NCI-H2107 treated with DMSO at 0.1 percent for 48 hours (cell line): ENCODE measurements around the gene KDM6B.
"Not testable (repeated sequence)": the region's sequence is repeated elsewhere in the genome, so short reads cannot be mapped to it uniquely, and the experiment has no call there.

Source experiments
- DNase-seq: peaks from one replicate; lab custom pipeline; 2025; ENCODE audit not compliant: unreplicated experiment; lab: John Stamatoyannopoulos, UW

Gene KDM6B

DNA sequence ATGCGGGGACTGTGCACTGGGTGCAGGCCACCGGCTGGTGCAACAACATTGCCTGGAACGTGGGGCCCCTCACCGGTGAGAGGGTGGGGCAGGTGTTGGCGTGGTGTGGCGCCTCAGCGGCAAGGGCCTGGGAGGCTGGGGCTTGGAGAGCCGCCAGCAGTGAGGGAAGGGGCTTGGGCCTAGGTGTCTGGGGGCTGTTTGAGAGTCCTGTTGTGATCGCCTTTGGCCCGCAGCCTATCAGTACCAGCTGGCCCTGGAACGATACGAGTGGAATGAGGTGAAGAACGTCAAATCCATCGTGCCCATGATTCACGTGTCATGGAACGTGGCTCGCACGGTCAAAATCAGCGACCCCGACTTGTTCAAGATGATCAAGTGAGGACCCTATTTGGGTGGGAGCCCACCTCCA, 18.2 kb downstream of the KDM6B start:
- DNase-seq: no peak

DNA sequence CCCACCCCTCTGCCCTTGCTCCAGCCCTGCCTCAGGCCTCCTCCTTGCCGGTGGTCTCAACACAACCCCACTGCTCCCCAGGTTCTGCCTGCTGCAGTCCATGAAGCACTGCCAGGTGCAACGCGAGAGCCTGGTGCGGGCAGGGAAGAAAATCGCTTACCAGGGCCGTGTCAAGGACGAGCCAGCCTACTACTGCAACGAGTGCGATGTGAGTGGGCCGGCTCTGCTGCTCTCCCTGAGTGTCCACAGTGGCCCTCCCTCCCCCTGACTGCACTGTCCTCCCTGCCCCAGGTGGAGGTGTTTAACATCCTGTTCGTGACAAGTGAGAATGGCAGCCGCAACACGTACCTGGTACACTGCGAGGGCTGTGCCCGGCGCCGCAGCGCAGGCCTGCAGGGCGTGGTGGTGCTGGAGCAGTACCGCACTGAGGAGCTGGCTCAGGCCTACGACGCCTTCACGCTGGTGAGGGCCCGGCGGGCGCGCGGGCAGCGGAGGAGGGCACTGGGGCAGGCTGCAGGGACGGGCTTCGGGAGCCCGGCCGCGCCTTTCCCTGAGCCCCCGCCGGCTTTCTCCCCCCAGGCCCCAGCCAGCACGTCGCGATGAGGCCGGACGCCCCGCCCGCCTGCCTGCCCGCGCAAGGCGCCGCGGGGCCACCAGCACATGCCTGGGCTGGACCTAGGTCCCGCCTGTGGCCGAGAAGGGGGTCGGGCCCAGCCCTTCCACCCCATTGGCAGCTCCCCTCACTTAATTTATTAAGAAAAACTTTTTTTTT, 19.1 kb downstream of the KDM6B start:
- no peak for DNase-seq

DNA sequence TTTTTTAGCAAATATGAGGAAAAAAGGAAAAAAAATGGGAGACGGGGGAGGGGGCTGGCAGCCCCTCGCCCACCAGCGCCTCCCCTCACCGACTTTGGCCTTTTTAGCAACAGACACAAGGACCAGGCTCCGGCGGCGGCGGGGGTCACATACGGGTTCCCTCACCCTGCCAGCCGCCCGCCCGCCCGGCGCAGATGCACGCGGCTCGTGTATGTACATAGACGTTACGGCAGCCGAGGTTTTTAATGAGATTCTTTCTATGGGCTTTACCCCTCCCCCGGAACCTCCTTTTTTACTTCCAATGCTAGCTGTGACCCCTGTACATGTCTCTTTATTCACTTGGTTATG, 19.6 kb downstream of the KDM6B start:
- DNase-seq: no peak

DNA sequence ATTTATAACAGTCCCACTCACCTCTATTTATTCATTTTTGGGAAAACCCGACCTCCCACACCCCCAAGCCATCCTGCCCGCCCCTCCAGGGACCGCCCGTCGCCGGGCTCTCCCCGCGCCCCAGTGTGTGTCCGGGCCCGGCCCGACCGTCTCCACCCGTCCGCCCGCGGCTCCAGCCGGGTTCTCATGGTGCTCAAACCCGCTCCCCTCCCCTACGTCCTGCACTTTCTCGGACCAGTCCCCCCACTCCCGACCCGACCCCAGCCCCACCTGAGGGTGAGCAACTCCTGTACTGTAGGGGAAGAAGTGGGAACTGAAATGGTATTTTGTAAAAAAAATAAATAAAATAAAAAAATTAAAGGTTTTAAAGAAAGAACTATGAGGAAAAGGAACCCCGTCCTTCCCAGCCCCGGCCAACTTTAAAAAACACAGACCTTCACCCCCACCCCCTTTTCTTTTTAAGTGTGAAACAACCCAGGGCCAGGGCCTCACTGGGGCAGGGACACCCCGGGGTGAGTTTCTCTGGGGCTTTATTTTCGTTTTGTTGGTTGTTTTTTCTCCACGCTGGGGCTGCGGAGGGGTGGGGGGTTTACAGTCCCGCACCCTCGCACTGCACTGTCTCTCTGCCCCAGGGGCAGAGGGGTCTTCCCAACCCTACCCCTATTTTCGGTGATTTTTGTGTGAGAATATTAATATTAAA, 20.2 kb downstream of the KDM6B start:
- DNase-seq: no peak

DNA sequence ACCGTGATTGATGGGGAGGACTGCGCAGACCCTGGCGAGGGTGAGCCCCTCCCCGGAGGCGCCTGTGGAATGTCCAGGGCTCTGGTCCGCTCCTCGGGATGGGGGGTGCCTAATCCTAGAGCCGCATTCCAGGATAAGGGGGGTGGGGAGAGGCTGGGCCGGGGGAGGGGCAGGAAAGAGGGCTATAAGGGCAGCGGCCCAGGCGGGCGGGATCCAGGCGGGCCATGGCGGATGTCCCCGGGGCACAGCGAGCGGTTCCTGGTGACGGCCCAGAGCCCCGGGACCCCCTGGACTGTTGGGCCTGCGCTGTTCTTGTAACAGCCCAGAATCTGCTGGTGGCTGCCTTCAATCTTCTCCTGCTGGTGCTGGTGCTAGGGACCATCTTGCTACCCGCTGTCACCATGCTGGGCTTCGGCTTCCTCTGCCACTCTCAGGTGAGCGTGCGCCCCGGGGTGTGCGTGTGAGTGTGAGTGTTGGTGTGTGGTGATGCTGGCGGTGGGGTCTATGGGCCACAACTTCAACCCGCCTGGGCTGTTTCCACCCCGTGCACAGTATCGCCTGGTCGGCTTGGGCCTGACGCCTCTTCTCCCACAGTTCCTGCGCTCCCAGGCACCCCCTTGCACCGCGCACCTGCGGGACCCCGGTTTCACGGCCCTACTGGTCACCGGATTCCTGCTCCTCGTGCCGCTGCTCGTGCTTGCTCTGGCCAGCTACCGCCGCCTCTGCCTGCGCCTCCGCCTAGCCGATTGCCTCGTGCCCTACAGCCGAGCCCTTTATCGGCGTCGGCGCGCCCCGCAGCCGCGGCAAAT, 21.0 kb downstream of the KDM6B start, which contains the start of gene TMEM88:
Gene TMEM88, plus strand, starts transcription at position 216 of the 809 bp plus-strand sequence. Its CDS starts 9 bp downstream, at position 225.
- no peak for DNase-seq

DNA sequence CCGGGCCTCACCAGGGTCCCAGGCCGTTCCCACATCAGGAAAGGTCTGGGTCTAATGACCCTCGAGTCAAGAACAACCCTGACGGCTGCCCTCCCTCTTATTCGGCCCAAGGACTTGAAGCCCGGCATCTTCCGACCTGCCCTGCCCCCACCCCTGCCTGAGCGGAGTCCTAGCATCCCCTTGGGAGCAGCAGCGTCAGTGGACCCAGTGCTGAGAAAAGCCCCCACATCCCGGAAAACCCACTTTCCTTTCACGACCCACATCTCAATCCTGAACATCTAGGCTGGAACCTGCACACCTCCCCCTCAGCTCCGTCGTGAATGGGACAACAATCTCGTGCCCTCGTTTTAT, 21.6 kb downstream of the KDM6B start:
- DNase-seq: no peak

DNA sequence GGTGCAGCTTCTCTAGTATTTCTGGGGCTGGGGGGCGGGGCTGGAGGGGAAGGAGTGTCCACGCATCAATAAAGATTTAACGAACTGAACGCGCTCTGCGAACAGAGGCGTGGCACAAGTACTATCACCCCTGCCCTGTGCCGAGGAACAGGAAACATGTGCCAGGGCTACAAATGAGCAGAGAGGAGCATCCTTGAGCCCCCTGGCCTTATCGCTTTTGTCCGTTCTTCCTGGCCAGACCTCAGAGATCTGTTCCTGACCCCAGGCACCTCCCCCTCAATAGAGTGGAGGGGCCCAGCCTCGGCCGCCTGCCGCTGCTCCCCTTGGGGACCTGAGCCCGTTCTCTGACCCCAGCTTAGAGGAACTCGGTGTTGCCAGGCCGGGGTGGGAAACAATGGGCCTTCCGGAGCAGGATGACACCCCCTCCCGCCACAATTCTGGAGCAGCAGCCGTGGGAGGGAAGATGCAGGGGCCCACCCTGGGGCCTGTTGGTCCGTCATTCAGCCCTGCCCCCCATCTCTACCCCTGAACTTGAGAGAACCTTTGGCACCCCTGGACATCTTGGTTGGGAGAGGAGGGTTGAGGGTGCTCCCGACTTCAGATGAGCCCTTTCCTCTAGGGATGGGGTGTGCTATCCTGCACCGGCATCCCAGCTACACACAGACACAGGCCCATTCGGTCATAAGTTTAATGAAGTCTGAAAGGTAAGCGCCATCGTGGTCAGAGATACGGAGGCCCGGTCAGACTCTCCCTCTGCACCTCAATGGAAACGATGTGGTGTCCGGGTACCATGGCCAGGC, 22.2 kb downstream of the KDM6B start:
- no peak for DNase-seq

DNA sequence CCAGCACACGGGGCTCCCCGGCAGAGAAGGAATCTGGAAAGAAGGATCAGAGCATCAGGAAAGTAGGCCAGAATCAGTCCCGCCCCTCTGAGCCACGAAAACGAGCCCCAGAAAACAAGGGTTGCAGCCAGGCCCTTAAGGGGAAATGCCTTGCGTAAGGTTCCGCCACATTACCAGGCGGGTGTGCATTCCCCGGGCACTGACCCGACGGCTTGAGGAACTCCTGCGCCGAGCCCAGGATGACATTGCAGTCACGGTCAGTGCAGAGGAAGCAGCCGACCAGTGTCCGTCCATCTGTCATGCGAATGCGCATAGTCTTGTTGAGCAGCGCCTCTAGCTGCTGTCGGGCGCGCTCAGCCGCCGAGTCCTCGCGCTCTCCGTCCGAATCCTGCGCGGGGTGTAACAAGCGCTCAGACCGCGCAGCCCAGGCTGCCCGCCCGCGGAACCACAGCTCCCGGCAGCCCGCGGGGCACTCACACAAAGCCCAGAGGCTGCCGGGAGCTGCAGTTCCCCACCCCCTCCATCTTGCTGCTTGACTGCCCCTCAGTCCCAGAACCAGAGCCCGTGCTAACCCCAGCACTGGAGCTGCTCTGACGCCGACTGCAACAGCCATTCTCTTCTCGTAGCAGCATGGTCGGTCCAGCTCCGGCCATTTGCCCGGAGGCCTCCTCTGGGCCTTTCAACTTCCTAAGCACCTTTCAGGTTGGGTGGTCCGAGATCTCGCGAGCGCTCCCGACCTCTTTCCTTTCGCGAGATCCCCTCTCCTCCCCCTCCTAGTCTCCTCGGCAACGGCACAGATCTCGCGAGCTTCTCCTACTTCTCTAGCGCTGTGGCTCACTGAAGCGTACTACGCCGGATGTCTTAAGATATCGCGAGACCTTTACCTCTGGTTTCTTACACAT, 23.0 kb downstream of the KDM6B start, which contains the start of gene NAA38:
Gene NAA38, minus strand, starts transcription at position 749 of the 902 bp plus-strand sequence. Its CDS starts 96 bp downstream, at position 653.
- DNase-seq: peak; percentile 95

GRCh38 chr17:7857713-7858521, 23.9 kb downstream of the KDM6B start, which contains the start of gene CYB5D1:
CYB5D1 (plus strand) TSS chr17:7858003; CDS start chr17:7858135, 132 bp downstream.
- peak; percentile 93 for DNase-seq

- peak; percentile 27 for DNase-seq
These were observed 24.4 kb downstream of the KDM6B start for GRCh38 chr17:7858522-7858810.

DNA sequence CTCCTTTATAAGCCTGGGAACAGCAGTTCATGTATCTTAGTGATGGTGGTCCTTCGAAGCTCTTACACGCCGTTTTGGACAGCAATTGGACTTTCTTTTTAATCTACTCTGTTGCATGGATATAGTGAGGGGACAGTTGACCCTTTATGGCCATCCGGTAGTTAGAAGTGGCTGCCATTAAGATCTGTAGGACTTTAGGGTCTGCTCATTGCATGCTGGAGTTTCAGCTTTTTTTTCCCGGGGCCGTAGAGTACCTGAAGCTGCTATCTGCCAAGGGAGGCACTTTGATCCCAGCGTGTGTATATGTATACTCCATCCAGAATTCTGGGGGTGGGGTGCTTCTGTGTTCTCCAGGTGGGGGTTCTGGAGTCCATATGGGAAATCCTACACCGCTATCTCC, 25.0 kb downstream of the KDM6B start:
- DNase-seq: no peak

GRCh38 chr17:7862692-7863437, 28.8 kb downstream of the KDM6B start:
- no peak for DNase-seq

GRCh38 chr17:7864384-7864783, 30.4 kb downstream of the KDM6B start:
- not testable (repeated sequence) for DNase-seq

- no peak for DNase-seq
These were observed 31.1 kb downstream of the KDM6B start for GRCh38 chr17:7864995-7865650.

DNA sequence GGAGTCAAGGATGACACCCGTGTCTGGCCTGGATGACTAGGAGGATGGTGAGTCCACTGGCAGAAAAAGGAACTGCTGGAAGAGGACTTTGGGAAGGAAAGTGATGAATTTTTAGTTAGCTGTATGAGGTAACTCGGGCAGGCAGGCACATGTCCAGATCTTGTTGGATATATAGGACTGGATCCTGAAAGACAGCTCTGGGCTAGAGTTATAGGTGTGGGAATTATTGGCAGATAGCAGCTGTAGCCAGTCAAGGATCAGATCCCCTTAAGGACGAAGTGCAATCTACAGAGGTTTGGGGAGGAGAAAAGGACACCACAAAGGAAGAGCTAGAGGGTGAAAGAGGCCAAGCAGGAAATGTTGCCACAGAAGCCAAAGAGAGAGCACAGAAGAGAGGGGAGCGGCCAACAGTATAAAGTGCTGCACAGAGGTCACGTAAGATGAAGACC, 33.9 kb downstream of the KDM6B start:
- no peak for DNase-seq

DNA sequence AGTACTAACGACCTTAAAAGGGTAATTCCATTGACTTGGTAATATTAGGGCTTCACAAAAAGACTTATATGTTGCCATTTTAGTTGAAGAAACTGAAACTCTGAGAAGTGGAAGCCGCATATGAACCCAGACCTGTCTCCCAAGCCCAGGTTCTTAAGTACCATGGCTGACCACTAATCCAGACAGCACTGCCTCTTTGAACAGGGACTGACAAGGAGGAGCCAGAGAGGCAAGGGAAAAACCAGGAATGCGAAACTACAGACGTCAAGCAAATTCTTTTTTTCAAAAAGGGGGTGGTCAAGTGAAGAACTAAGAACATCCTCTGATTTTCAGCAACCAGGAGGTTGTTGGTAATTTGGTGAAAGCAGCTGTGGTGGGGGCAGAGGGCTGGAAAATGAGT, 39.0 kb downstream of the KDM6B start:
- DNase-seq: no peak

DNA sequence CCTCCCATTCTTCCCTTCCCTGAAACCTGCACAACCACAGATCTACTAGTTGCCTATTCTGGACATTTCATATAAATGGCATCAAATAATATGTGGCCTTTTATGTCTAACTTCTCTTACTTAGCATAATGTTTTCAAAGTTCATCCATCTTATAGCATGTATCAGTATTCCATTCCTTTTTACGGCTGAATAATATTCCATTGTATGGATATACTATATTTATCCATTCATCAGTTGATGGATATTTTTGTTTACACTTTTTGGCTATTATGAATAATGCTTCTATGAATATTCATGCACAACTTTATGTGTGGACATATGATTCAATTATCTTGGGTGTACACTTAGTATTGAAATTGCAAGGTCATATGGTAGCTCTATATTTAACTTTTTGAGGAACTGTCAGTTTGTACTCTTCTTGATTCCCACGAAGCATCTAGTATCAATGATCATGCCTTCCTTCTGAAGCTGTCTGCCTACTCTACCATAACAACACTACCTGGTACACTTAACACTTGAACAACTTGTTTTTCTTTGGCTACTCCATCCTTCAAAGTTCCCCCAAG, 41.9 kb downstream of the KDM6B start:
- DNase-seq: no peak
